Measurements from ENCODE around the gene SCNM1. TPM values are rescaled to one million over a fixed set of nuclear protein-coding genes. Genes with fewer than 3 reads are reported as not detected.

SCNM1 gene
- total RNA-seq, 1 donor from 2014 or later: 44.9 TPM

DNA sequence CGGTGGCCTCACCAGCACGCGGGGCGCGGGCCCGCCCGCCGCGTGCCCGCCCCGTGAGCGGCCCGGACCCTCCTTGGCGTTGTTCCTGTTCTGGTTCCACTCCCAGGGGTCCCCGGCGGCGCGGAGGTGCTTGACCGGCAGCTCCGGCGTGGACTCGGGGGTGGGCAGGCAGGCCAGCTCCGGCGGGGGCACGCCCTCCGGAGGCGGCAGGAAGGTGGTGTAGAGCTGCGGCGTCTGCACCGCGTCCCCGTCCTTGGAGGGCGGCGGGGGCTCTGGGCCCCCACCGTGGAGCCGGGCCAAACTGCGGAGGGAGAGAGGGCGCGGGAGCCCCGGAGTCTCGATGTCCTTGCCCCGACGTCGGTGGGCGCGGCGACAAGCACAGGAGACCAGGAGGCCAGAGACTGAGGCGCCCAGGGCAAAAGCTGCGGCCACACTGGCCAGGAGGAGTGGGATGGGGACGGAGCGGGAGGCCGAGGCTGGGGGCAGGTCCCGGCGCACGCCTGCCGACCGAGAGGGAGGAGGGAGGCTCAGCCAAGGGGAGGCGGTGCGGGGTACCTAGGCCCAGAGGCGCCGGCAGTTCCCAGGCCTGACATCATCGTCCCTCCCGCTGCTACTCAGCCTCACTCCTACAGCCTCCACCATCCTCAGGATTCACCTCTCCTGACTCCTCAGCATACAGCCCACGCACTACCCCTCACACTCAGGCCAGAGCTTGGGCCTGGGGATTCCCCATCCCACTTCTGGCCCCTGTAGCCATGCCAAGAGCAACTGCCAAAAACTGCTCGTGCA is 32.7 kb upstream of the SCNM1 start:
- H3K4me3 ChIP-seq (ENCODE audit: low read depth, low read length): no peak overlapping the region
- no peak for DNase-seq (ENCODE audit: low read depth)
- TF ChIP-seq CTCF (conservative IDR thresholded peaks at IDR 0.05; ENCODE audit: low read depth, low read length): no peak

DNA sequence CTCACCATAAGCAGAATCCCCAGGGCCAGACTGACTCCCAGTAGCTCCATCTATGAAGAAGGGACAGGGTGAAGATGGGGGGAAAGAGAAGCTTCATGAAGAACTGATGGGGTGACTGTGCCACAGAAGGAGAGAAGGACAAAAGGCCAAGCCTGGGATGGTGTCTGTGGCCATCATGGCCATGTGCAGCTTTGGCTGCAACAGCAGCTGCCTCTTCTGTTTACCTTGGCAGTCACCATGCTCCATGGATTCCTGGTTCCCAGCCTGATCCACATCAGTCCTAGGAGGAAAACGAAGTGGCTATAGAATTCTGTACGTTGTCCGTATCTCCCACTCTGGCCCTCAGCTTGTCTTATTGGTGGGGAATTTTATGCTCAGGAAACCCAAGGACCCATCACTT is 31.5 kb upstream of the SCNM1 start:
- no peak for TF ChIP-seq CTCF (conservative IDR thresholded peaks at IDR 0.05; ENCODE audit: low read depth, low read length)
- no peak overlapping the region for H3K4me3 ChIP-seq (ENCODE audit: low read depth, low read length)
- DNase-seq (ENCODE audit: low read depth): no peak

- H3K4me3 ChIP-seq (ENCODE audit: low read depth, low read length): no peak overlapping the region
- DNase-seq (ENCODE audit: low read depth): no peak
- no peak for TF ChIP-seq CTCF (conservative IDR thresholded peaks at IDR 0.05; ENCODE audit: low read depth, low read length)
These were observed 31.0 kb upstream of the SCNM1 start for GRCh38 chr1:151134991-151135390.

DNA sequence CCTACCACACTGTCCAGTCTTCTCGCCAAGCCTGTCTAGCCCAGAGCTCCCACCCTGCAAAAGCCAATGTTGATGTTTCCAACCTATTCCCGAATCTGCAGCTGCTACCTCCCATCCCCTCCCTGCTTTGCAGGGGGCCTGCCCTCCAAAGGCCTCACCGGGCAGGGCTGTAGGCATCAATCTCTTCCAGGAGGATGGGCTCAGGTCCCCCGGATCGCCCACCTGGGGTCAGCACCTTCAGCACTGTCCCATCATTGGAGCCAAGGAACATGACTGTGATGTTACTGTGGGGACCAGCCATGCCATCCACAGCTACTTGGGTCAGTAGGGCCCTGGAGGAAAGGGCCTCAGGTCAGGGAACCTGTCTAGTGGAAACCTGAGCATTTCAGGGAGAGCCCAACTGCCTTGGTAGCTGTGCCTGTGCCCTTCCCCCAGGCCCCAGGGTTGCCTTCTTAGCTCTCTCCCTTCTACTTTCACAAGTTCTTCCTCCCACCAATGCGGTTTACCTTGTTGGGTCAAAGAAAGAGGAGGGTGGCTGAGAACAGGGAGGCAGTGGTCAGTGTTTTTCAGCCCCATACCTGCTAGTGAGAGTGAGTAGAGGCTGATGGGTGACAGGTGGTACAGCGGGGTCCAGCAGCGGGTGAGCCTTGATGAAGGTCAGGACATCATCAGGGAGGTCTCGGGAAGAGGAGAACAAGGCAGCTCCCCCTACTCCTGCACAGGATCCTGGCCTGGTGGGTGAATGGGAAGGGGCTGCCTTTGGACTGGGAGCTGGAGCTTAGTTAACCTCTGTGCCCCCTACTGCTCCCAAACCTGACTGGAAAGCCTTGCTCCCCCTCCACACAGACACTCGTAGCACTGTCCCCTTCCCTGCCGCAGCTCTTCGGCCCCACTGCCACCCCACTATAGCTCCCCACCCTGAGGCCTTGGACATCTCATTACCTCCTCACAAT is 30.2 kb upstream of the SCNM1 start:
- no peak for TF ChIP-seq CTCF (conservative IDR thresholded peaks at IDR 0.05; ENCODE audit: low read depth, low read length)
- DNase-seq (ENCODE audit: low read depth): no peak
- H3K4me3 ChIP-seq (ENCODE audit: low read depth, low read length): no peak overlapping the region

DNA sequence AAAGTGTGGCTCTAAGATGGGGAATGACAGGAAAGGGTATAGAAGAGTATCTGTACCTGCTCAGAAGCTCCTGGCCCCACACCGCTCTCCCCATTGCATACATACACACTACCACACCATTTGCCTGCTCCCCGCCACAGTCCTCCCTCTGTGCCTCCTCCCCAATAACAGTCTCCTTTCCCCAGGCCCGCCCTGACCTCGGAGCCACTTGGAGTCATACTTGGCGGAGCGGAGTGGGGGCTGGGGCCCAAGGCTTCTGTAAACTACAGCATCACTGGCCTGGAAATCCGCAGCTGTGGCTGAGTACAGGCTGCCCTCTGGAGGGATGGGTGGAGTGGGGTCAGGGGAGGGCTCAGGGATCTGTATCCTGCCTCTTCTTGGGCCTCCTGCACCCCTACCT is 28.2 kb upstream of the SCNM1 start:
- no peak overlapping the region for H3K4me3 ChIP-seq (ENCODE audit: low read depth, low read length)
- no peak for DNase-seq (ENCODE audit: low read depth)
- no peak for TF ChIP-seq CTCF (conservative IDR thresholded peaks at IDR 0.05; ENCODE audit: low read depth, low read length)

DNA sequence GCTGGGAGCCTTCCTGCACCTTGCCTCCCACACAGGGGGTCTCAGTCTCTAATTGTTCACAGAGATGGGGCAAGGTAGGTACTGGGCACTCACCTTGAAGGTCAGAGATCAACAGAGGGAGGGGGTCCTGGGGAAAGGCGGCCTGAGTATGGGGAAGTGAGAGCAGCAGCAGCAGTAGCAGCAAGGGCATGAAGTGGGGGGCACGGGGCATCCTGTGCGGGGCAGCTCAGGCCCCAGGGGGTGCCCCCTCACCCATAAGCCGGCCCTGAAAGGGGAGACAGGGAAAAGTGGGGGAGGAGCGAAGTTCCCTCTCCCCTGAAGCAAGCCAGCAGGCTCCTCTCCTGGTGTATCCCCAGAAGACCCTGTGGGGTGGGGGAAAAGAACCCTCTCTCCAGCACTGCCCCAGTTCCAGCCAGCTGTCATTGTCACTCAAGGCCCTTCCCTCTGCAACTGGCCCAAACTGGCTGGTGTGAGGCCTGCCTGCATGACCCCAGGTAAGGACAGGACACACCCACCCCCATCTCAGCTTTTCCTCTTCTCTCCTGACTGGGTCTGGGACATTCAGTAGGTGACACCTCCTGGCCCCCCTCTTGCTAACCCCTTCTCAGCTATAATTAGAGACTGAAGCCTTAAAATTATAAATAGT is 23.4 kb upstream of the SCNM1 start:
- no peak for DNase-seq (ENCODE audit: low read depth)
- no peak for TF ChIP-seq CTCF (conservative IDR thresholded peaks at IDR 0.05; ENCODE audit: low read depth, low read length)
- no peak overlapping the region for H3K4me3 ChIP-seq (ENCODE audit: low read depth, low read length)
